RWPE1 (cell line): ENCODE results near the gene TSC22D1.

Source experiments
- CTCF ChIA-PET: fragments of 350-600 bp; sonication (Branson Sonifier 250); formaldehyde crosslinking; extraction: SDS; loops from one replicate; lab custom pipeline; 2021; lab: Yijun Ruan, JAX
- POLR2A ChIA-PET: fragments of 400-600 bp; formaldehyde crosslinking; extraction: SDS; loops from one replicate; lab custom pipeline; 2020; ENCODE audit warnings: antibody characterized with exemption; ENCODE audit not compliant: low non-redundant PET; lab: Yijun Ruan, JAX
- DNase-seq: peaks from one replicate; pipeline ENCODE4 v3.0.0; 2012; ENCODE audit warnings: low spot score
- H3K27ac ChIP-seq: fragments of 450-650 bp; 2 replicates; pipeline ENCODE4 v1.5.1; 2017
- CTCF ChIP-seq: fragments of 450-650 bp; conservative IDR thresholded peaks from 2 replicates; pipeline ENCODE4 v1.5.1; 2017; ENCODE audit warnings: low read depth, mild to moderate bottlenecking

Gene TSC22D1

GRCh38 chr13:44504116-44504515 is 72.0 kb downstream of the TSC22D1 start:
- H3K27ac ChIP-seq, result no peak overlapping the region
- CTCF ChIA-PET, result no interaction called here
- POLR2A ChIA-PET, result no interaction called here
- no peak for TF ChIP-seq CTCF
- no peak for DNase-seq

DNA sequence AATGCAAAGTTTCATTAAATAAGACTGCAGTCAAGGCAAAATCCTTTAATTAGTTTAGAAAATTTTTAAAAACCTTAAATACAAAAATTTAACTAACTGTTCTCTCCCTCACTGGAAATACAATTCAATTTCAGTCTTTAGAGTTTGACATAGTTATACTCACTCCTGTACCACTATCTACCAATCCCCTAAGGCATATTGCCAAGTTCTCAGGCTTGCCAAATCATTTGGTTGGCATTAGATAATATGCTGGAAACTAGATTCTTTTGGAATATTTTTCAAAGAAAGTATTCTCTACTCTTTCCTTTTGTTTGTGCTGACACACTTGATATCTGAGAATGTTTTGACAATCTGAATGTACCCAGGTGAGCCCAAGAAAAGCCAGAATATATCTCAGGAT is 77.2 kb downstream of the TSC22D1 start:
- no peak overlapping the region for H3K27ac ChIP-seq
- no peak for TF ChIP-seq CTCF
- ChIA-PET CTCF (no interaction called here), POLR2A (no interaction called here)
- no peak for DNase-seq

DNA sequence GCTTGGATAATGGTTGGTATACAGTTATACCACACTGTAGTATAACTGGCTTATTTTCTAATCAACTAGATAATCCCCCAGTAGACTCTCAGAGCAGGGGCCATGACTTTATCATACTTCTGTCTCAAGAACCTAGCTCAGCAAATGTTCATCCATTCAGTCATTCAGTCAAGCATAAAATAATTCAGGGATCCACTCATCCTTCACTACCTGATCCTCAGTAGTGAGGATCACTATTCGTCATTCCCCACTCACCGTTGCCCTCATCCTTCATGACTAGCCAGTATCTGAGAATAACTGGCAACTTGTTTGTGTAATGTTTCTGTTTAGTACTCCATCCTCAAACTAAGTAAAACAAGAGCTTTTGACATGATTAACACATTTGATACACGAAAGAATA is 77.6 kb downstream of the TSC22D1 start:
- no peak for TF ChIP-seq CTCF
- DNase-seq, result no peak
- ChIA-PET CTCF (interaction anchor here (0.5 kb wide), 1 partner anchor 317 kb away, joined by 4 read pairs; no protein-coding TSS in a partner anchor), POLR2A (no interaction called here)
- no peak overlapping the region for H3K27ac ChIP-seq

GRCh38 chr13:44497801-44498200 is 78.3 kb downstream of the TSC22D1 start:
- TF ChIP-seq CTCF, result no peak
- CTCF ChIA-PET, result interaction anchor here (0.6 to 0.7 kb wide), 2 partner anchors 59 to 206 kb away, joined by 3 to 4 read pairs; no protein-coding TSS in a partner anchor
- DNase-seq, result no peak
- POLR2A ChIA-PET, result no interaction called here
- H3K27ac ChIP-seq, result no peak overlapping the region

DNA sequence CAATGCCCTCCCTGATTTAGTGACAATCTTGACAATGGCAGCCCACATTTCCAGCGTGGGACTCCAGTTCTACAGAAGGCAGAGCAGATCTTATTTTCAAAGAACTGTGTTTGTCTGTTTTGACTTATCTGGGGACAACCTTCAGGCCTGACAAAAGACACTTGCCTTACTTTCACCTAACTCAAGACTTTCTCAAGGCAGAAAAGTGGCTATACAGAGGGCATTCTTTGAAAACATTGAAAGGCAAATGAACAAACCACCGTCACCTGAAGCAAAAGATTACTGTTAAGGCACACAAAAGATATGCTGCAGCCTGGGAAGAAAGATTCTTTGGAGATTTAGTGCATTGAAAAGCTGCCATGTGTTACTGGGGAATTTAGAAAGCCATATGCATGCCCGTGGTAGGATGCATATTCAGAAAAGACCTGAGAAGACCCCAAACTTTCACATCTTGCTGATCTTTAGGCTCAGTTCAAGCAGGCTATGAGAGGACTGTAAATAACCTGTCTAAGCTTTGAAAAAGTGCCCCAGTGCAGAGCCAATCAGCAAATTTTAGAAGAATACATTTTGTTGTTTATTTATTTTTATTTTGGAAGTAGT is 82.8 kb downstream of the TSC22D1 start:
- TF ChIP-seq CTCF, result no peak
- ChIA-PET CTCF (interaction anchor here (1.8 kb wide), 1 partner anchor 10 kb away, joined by 6 read pairs; no protein-coding TSS in a partner anchor), POLR2A (no interaction called here)

GRCh38 chr13:44489751-44490150 is 86.4 kb downstream of the TSC22D1 start:
- TF ChIP-seq CTCF, result no peak

More for the DNA sequence above, 82.8 kb downstream of the TSC22D1 start:
- DNase-seq, result no peak
- H3K27ac ChIP-seq, result no peak overlapping the region

More at GRCh38 chr13:44489751-44490150, 86.4 kb downstream of the TSC22D1 start:
- POLR2A ChIA-PET, result no interaction called here
- no peak for DNase-seq
- CTCF ChIA-PET, result interaction anchor here (0.6 kb wide), 2 partner anchors 20 to 417 kb away, joined by 3 read pairs; no protein-coding TSS in a partner anchor
- H3K27ac ChIP-seq, result no peak overlapping the region
